ENCODE data around the gene ANGPTL4. TPM values are rescaled to one million over a fixed set of nuclear protein-coding genes. Genes with fewer than 3 reads are reported as not detected.
A peak's percentile ranks its signal among the peaks of the same experiment; 100 is the strongest.
"Not testable (repeated sequence)": the region's sequence is repeated elsewhere in the genome, so short reads cannot be mapped to it uniquely, and the experiment has no call there.

Gene ANGPTL4
- total and polyA plus RNA-seq, 2 donors (not counting 1 experiment from before 2014, with no cell fraction given): not detected

DNA sequence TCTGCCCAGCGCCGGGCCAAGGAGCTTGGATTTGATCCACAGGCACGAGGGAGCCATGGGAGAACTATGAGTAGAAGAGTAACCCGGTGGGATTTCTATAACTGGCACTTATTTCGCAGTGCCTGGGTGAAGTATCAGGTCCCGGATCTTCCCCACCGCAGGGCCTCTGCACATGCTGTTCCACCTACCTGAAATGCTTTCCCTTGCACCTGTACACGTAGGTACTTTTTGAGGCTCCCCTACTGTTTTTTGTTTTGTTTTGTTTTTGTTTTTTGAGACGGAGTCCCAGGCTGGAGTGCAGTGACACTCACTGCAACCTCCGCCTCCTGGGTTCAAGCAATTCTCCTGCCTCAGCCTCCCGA is 20.5 kb upstream of the ANGPTL4 start:
- Mint-ChIP-seq H3K27me3 (peaks cover 16% of the 10 kb centered on the region), H3K4me1 (peaks cover 13% of the 10 kb centered on the region), H3K4me3 (peak overlapping the region; percentile 79), H3K9me3 (ENCODE audit: insufficient read depth) (no peaks in the 10 kb centered on the region), H3K27ac (no peak overlapping the region)
- ChIA-PET CTCF (interaction anchor here (1.4 to 1.7 kb wide), 2 partner anchors 10 to 162 kb away, joined by 3 to 8 read pairs; no protein-coding TSS in a partner anchor), POLR2A (interaction anchor here (1.2 kb wide), 1 partner anchor 185 kb away, joined by 4 read pairs; no protein-coding TSS in a partner anchor)
- peak overlapping the region; percentile 57 for H2AFZ ChIP-seq (ENCODE audit: insufficient read depth, low read depth, low read length, poor library complexity, severe bottlenecking)
- H3K9me3 ChIP-seq (ENCODE audit: control extremely low read depth in 1 of 3, control insufficient read depth in 2 of 3, insufficient read depth in 1 of 3, low read length in 2 of 3): peaks cover 0 to 12% (median 0%) of the 10 kb centered on the region in 3 donors
- H4K20me1 ChIP-seq (ENCODE audit: control insufficient read depth, insufficient read depth, low read length, poor library complexity, severe bottlenecking): no peaks in the 10 kb centered on the region
- WGBS (ENCODE audit: insufficient coverage): 37% methylated on average over 7 of the region's 11 CpGs
- H3K4me1 ChIP-seq (ENCODE audit: control insufficient read depth in 2 of 2, insufficient read depth in 2 of 2, low read length in 2 of 2): peaks cover 9 to 14% of the 10 kb centered on the region in 2 donors
- H3K79me2 ChIP-seq (ENCODE audit: control insufficient read depth, insufficient read depth, low read length): no peaks in the 10 kb centered on the region
- H3K27me3 ChIP-seq (replicated peaks in 1 of 4; ENCODE audit: control extremely low read depth in 1 of 4, control insufficient read depth in 3 of 4, insufficient read depth in 4 of 4, low read length in 3 of 4): peaks cover 0 to 34% (median 9%) of the 10 kb centered on the region in 4 experiments
- no peak for TF ChIP-seq EZH2 (IDR thresholded peaks at IDR 0.05; ENCODE audit: borderline replicate concordance, insufficient read depth, low read depth, low read length, poor library complexity, severe bottlenecking)
- TF ChIP-seq, protein P1, sequence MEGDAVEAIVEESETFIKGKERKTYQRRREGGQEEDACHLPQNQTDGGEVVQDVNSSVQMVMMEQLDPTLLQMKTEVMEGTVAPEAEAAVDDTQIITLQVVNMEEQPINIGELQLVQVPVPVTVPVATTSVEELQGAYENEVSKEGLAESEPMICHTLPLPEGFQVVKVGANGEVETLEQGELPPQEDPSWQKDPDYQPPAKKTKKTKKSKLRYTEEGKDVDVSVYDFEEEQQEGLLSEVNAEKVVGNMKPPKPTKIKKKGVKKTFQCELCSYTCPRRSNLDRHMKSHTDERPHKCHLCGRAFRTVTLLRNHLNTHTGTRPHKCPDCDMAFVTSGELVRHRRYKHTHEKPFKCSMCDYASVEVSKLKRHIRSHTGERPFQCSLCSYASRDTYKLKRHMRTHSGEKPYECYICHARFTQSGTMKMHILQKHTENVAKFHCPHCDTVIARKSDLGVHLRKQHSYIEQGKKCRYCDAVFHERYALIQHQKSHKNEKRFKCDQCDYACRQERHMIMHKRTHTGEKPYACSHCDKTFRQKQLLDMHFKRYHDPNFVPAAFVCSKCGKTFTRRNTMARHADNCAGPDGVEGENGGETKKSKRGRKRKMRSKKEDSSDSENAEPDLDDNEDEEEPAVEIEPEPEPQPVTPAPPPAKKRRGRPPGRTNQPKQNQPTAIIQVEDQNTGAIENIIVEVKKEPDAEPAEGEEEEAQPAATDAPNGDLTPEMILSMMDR (IDR thresholded peaks at IDR 0.05): no peak
- no peak for DNase-seq
- intact Hi-C loops (cut with micrococcal nuclease): no loop called here
- no peak overlapping the region for H3K27ac ChIP-seq (ENCODE audit: low read length in 2 of 2)
- H3K9ac ChIP-seq (ENCODE audit: low read length): peak overlapping the region; percentile 52
- peak overlapping the region; percentile 78 for H3K4me2 ChIP-seq (replicated peaks; ENCODE audit: low read depth, low read length, poor library complexity, severe bottlenecking)
- no peak for ATAC-seq (ENCODE audit: low read depth)
- H3K4me3 ChIP-seq (ENCODE audit: control extremely low read depth in 1 of 5, extremely low read depth in 1 of 5, insufficient read depth in 1 of 5, low read depth in 2 of 5, low read length in 4 of 5): peak overlapping the region in 4 of 5 experiments; percentile 23 to 55 (median 46)
- no peaks in the 10 kb centered on the region for H3K36me3 ChIP-seq (replicated peaks in 1 of 2; ENCODE audit: control extremely low read depth in 1 of 2, control insufficient read depth in 1 of 2, extremely low read depth in 1 of 2, insufficient read depth in 2 of 2, low read length in 1 of 2)

DNA sequence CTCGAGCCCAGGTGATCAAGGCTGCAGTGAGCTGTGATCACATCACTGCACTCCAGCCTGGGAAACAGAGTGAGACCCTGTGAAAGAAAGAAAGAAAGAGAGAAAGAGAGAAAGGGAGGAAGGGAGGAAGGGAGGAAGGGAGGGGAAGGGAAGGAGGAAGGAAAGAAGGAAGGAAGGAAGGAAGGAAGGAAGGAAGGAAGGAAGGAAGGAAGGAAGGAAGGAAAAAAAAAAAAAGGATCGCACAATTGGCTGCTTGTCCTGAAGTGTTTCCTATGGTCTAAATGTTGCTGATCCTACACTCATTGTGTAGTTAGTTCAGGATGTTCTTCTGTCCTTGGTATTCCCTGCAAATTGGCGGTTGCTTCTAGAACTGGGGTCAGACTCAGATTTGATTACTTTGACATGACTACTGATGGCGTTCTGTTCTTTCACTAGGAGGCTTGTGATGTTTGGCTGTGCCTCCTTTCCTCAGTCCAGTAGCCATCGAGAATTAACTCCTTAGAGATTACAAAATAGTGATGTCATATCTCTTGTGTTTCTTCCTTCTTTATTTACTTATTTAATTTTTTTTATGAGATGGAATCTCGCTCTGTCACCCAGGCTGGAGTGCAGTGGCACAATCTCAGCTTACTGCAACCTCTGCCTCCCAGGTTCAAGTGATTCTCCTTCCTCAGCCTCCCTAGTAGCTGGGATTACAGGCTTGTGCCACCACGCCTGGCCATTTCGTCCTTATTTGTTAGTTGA is 14.2 kb upstream of the ANGPTL4 start:
- POLR2A ChIA-PET; ATAC-seq (ENCODE audit: low read depth): not testable (repeated sequence)

More for the DNA sequence above, 14.2 kb upstream of the ANGPTL4 start:
- H4K20me1 ChIP-seq (ENCODE audit: control insufficient read depth, insufficient read depth, low read length, poor library complexity, severe bottlenecking); H2AFZ ChIP-seq (ENCODE audit: insufficient read depth, low read depth, low read length, poor library complexity, severe bottlenecking); H3K9me3 Mint-ChIP-seq (ENCODE audit: insufficient read depth); H3K4me3 Mint-ChIP-seq; H3K4me3 ChIP-seq (ENCODE audit: control extremely low read depth in 1 of 5, extremely low read depth in 1 of 5, insufficient read depth in 1 of 5, low read depth in 2 of 5, low read length in 4 of 5); H3K27ac Mint-ChIP-seq; H3K27ac ChIP-seq (ENCODE audit: low read length in 2 of 2); H3K4me2 ChIP-seq (replicated peaks; ENCODE audit: low read depth, low read length, poor library complexity, severe bottlenecking); H3K79me2 ChIP-seq (ENCODE audit: control insufficient read depth, insufficient read depth, low read length); intact Hi-C loops (cut with micrococcal nuclease); H3K36me3 ChIP-seq (replicated peaks in 1 of 2; ENCODE audit: control extremely low read depth in 1 of 2, control insufficient read depth in 1 of 2, extremely low read depth in 1 of 2, insufficient read depth in 2 of 2, low read length in 1 of 2); H3K4me1 Mint-ChIP-seq; DNase-seq; H3K9ac ChIP-seq (ENCODE audit: low read length); H3K4me1 ChIP-seq (ENCODE audit: control insufficient read depth in 2 of 2, insufficient read depth in 2 of 2, low read length in 2 of 2); H3K9me3 ChIP-seq (ENCODE audit: control extremely low read depth in 1 of 3, control insufficient read depth in 2 of 3, insufficient read depth in 1 of 3, low read length in 2 of 3): not testable (repeated sequence)
- CTCF ChIA-PET: interaction anchor here (0.6 to 1.0 kb wide), 3 partner anchors 12 to 293 kb away, joined by 3 to 5 read pairs (median 3); no protein-coding TSS in a partner anchor
- peaks cover 12% of the 10 kb centered on the region for H3K27me3 Mint-ChIP-seq
- WGBS (ENCODE audit: insufficient coverage): 93% methylated on average over 3 of the region's 8 CpGs
- peaks cover 0 to 23% (median 5%) of the 10 kb centered on the region in 4 experiments for H3K27me3 ChIP-seq (replicated peaks in 1 of 4; ENCODE audit: control extremely low read depth in 1 of 4, control insufficient read depth in 3 of 4, insufficient read depth in 4 of 4, low read length in 3 of 4)

Data from B cell (primary cell).